Measurements from ENCODE around the gene BIRC3.
"Not testable (repeated sequence)": the region's sequence is repeated elsewhere in the genome, so short reads cannot be mapped to it uniquely, and the experiment has no call there.

BIRC3 gene

DNA sequence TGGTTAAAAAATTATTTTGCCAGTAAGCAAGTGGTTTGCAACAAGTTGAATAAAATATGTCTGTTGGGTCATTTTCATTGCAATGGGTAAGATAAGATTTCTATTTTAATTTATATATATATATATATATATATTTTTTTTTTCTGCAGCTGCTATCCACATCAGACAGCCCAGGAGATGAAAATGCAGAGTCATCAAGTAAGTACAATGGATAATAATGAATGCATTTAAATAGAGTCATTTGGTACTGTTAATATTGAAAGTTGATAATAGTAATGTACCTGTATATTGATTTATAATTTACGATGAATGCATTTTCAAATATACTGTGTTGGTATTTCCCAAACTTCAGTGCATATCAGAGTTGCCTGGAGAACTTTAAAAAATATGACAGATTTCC is 11.5 kb downstream of the BIRC3 start:
- no peak for DNase-seq

DNA sequence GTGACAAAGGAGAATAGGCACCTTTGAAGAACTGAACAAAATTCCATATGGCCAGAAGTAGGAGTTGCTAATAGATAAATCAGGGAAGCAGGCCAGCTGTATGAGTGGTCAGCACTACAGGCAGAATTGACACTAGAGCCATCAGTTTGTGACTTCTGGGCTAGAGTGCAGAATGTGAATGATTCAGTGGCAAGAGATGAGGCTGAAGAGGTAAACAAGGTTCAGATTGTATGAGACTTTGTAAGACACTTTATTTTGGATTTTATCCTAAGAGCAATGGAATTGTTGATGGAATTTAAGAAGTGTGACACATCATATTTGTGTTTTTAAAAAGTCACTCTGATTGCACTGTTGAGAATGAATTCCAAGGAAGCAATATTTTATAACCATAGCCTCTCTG is 12.9 kb downstream of the BIRC3 start:
- no peak for DNase-seq

DNA sequence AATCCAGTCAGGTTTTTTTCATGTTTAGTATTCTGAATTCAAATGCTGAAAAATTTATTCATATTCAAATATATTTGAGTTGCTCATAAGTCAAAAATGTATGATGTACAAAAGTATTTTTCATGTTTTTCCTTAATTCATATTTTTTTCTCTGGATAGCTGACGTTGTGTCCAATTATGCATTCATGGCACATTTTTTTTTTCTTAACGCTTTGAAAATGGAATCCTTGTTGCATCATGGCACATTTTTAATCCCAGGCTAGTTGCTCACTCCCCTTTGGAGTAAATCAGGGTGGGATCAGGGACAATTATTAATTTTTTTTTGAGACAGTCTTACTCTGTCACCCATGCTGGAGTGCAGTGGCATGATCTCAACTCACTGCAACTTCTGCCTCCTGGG is 14.1 kb downstream of the BIRC3 start:
- no peak for DNase-seq

DNA sequence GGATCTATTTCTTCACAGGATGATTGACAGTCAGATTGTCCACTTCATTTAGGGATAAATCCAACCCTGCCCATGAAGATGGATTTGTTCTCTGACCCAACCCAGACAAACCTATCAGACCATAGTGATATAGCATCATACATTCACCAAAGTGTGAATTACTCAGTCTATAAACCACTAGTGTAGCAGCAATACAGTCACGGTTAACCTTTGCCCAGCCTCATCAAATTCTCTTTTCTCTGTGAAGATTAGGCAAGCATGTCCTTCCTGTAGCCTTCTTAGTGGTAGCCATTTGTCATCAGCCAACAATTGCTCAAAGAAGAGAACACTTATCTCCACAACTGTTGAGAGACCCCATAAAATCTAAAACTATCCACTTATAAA is 15.3 kb downstream of the BIRC3 start:
- no peak for DNase-seq

DNA sequence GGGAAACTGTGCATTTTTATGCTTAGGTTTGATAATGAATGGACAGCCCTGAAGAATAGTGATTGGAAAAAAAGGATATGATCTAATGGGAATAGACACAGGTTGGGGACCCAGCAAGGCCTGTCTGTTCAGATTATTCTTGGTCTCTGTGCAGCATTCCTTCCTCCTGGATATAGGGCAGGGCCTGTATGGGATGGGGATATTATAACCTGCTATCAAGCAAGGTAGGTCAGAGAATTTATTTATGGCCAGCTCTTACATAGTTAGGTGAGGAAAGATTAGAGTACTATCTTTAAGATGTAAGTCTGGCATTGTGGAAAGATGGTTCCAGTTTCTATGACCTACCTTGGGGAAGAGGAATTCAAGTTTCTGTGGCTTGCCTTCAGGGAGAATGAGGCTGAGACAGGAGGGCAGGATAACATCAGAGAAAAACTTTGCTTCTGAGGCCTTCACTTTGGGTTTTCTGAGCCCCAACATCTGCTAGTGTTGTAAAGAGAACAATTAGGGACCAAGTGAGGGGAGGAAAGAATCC is 21.3 kb downstream of the BIRC3 start:
- DNase-seq, result no peak

DNA sequence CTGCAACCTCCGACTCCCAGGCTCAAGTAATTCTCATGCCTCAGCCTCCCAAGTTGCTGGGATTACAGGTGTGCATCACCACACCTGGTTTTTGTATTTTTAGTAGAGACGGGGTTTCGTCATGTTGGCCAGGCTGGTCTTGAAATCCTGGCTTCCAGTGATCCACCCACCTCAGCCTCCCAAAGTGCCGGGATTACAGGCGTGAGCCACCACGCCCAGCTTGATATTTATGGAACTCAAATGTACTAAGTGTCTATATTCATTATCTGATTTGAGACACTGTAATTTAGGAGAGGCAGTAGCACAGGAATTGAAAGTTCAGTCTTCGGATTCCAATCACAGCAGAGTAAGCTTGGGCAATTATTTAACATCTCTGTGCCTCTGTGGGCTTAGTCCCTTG is 24.0 kb downstream of the BIRC3 start:
- DNase-seq, result not testable (repeated sequence)

DNA sequence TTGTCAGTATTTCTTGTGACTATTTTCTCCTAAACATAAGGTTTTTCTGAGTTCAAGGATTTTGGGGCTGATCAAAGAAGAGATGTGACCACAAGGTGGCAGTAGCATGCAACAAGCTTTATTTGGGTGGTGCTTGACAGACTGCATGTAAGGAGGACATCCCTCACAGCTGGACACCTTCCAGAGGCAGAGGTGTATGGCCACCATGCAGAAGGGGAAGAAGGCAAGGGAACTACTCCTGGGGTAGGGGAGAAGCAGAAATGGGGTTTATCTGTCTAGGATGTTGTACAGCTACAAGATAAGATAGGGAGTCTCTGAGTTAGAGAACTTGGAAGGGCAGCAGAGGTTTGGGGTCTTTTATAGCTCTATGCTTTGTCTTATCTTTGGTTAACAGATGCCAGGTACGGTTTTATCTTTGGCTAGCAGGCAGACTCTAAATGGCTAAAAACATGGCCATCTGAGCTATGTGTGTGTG is 24.6 kb downstream of the BIRC3 start:
- DNase-seq, result peak; percentile 51 to 81 (median 60)

DNA sequence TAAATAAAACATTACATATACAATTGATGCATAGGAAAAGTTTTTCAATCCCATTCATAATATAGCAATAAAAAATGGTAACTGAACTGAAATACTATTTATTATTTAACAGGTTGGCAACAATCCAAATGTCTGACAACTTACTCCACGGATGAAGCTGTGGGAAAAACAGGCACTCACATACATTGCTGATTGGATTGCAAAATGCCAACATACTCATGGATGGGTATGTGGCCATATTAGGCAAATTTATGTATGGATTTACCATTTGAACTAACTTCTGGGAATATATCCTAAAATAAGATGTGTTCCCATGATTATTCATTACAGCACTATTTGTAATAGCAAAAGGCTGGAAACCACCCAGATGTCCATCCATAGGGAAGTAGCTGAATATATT is 26.5 kb downstream of the BIRC3 start:
- no peak for DNase-seq

DNA sequence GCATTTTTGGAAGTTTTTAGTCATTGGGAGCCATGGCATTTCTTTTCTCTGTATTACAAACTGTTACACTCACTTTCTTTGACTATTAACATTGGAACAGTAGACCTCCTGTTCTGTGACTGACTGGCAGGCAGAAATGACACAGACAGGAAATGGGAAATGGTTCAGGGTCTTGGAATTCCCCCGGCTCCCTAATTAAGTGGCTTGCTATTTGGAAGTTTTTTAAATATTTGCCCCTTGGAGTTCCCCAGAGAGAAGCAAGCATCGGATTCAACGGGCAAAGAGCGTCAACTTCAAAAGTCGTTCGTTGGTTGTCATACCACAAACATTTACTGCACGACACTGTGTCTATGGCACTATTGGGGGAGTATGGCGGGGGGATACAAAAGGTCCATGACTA is 28.6 kb downstream of the BIRC3 start:
- DNase-seq, result no peak

DNA sequence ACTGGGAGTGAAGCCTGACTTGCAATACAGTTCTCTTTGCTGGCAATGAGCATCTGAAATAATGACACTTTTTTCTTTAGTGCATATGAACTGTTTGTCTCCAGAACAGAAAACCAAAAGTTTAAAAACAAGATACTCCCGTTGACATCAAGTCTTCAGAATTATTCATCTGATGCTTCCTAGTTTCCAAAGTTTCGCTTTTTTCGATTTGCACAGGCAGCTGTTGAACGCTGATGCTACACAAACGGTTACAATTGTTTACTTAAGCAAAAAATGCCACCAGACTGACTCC is 29.1 kb downstream of the BIRC3 start:
- DNase-seq, result no peak

DNA sequence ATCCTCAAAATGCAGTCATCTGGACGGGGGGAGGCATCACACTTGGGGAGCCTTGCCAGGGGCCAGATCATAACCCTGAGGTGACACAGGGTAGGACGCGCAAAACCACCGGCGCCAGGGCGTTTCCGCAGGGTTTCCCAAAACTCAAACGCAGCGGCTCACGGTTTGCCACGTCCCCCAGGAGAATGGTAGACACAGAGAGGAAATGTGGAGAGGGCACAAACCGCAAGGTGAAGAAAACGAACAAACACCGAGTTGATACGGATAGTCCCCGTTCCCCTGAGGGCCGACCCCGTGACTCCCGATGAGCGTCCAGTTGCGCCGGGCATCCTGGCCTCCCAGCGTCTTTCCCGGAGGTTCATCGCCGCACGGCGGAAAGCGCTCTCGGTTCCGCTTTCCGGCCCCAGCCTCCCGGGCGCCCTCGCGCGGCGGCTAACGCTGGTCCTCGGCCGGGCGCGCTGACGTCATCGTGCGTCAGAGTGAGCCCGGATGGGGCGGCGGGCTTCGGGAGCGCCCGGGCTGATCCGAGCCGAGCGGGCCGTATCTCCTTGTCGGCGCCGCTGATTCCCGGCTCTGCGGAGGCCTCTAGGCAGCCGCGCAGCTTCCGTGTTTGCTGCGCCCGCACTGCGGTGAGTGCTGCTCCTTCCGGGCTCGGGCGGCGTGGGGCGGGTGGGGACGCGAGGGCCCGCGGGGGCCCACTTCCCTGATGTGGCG is 29.6 kb downstream of the BIRC3 start, which contains the start of gene BIRC2:
BIRC2 (plus strand) TSS at position 467 of the 714 bp plus-strand sequence. CDS start 2,641 bp downstream, outside the sequence.
- peak; percentile 90 to 93 (median 92) for DNase-seq

DNA sequence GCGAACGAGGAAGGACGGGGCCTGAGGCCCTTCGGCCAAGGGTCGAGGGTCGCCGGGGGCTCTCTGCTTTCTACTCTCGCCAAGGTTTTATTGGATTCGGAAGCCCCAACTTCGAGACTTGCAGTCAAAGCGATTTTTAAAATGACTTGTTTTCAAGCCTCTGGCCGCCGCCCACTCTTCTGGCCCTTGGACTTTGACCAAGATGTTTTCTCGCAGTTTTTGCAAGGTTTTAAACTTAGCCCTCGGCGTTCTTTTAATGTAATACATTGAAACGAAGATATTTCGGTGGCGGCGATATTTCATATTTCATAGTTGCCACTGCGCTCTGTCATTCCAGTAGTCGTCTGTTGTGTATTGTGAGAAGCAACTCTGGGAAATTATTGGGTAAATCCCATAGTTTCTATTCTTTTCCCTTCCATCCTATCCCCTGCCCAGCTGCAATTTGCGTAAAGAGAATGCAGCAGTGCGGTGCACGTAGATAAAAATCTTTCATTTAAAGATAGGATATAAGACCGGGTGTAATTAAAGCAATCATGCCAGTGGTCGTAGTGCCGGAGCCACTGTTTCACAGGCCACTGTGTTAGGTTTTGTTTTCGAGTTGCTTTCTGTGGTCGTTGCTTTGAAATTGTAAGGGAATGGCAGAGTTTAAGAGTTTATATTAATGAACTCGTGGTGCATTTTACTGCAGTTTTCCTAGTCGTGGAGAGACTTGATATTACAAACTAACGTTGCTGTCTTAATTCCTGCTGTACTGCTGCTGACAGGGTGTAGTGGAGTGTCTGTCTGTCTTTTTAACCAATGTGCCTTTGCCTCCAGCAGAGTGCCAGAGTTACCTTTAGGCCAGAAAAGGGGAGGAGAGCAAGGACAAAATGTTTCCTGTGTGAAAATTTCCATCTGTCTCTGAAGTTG is 30.4 kb downstream of the BIRC3 start:
- peak; percentile 12 to 58 (median 24) for DNase-seq

DNA sequence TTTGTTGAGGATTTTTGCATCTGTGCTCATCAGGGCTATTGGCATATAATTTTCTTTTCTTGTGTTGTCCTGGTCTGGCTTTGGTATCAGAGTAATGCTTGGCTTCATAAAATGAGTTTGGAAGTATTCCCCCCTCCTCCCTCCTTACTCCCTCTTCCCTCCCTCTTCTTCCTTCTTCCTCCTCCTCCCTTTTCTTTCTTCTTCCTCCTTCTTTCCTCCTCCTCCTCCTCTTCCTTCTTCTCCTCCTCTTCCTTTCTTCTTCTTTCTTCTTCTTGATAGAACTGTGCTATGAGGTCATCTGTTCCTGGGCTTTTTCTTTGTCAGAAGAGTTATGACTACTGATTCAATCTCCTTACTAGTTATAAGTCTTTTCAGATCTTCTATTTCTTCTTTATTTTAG is 39.8 kb downstream of the BIRC3 start:
- DNase-seq, result no peak

DNA sequence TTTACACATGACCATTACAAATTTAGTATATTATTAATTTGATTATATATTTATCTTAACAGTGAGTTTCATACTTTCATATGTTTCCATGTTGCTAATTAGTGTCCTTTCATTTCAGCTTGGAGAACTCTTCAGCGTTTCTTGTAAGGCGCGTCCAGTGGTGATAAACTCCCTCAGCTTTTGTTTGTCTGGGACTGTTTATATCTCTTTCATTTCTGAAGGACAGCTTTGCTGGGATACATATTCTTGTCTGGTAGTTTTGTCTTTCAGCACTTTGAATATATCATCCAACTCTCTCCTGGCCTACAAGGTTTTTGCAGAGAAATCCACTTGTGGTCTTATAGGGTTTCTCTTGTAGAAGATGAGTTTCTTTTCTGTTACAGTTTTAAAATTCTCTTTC is 42.1 kb downstream of the BIRC3 start:
- no peak for DNase-seq

DNA sequence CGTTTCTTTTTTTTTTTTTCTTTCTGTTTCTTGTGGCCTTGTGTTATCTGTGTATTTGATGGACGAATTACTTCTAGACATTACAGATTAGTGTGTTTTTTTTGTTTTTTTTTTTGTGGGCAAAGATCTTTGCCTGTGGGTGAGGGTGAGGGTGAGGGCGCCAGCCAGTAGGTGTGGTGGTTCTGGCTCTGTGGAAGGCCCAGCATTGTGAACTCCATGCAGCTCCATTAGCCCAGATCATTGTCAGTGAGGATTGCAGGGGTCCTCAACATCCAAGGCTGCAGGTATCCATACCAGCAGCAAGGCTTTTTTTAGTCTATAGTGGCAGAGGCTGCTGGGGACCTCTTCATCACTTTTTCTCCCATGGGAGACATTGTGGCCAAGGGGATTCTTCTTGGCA is 43.4 kb downstream of the BIRC3 start:
- peak in 3 of 6 experiments; percentile 11 to 43 (median 28) for DNase-seq

DNA sequence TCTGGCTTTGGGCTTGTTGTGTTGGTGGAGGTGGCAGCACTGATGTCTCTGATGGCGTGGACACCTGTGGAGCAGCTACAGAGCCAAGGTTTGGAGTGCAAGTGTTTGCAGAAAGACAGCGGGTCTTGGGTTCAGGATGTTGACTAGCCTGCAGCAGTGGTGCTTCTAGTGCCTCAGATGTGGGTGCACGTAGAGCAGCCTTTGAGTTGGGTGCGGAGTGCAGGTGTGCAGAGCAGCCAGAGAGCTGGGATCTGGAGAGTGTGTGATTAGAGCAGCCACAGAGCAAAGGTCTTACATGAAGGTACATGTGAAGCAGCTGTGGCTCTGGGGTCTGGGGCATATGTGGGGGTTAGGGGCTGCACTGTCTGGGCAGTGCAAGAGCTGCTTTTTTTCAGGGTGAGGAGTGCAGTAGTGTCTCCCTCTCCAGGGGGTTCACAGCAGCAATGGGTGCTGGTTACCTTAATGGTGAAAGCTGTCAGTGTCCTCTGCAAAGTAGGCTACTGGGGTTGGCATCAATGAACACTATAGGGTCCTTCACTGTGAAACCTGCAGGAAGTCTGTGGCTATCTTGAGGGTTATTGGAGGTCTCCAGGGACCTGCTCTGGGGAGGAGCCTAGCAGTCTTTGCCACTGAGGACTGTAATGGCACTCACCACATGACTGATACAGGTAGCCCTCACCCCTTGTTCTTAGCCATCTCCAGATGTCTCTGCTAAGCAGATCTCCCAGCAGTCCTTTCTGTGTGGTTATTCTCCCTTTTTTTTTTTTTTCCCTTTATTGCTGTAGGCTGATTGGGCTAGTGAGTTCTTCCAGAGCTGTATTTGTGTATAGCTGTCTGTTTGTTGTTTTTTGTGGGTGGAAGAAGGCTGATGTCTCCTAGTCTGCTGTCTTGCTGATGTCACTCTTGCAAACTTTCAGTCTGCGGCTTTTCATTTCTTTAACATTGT is 44.1 kb downstream of the BIRC3 start:
- peak; percentile 40 to 76 (median 62) for DNase-seq

DNA sequence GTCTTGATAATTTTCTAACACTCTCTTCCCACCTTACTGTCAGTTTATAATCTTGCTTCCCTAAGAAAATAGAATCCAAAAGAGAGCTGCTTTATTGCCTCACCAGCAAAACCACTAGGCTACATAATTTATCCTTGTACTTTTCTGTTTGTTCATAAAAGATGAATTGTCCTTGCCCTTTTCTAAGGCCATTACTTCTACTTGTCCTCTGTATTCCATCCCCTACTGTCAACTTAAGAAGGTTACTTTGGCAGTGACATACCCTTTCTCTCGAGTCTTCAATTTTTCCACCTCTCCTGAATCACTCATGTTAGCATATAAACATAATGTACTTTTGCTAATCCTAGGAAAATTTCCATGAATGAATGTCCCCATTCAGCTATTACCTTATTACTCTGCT is 47.7 kb downstream of the BIRC3 start:
- DNase-seq, result no peak

DNA sequence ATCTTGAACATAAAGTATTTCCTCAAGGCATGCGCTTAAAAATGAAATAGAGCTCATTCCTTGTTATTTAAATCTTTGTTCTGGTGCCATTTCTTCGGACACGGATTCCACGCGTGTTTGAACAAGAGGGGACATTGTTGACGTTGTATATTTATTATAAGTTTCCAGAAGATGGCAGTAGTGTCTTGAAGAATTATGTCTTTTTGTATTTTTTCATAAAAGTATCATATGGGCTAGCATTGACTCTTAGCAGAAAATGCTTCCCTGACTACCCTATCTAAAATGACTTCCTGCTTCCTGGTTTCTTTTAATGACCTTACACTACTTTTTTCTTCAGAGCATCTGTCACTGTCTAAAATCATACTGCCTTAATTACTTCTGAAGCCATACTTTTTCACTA is 50.1 kb downstream of the BIRC3 start:
- peak in 3 of 6 experiments; percentile 43 to 61 (median 49) for DNase-seq

DNA sequence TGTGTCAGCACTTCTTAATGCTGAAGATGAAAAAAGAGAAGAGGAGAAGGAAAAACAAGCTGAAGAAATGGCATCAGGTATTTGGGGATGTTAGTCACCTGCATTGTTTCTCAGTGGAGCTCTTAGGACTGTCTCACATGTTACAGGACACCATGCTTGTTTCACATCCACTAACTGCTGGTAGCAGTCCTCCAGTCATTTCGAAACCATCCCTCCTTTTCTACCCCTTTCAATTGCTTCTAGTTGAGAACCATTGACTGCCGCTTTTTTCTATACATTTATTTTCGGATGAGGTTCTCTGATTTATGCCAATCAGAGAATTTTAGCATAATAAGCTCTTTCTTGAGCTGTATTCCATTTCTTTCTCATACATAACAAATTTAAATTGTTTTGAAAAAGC is 51.2 kb downstream of the BIRC3 start:
- DNase-seq, result no peak

DNA sequence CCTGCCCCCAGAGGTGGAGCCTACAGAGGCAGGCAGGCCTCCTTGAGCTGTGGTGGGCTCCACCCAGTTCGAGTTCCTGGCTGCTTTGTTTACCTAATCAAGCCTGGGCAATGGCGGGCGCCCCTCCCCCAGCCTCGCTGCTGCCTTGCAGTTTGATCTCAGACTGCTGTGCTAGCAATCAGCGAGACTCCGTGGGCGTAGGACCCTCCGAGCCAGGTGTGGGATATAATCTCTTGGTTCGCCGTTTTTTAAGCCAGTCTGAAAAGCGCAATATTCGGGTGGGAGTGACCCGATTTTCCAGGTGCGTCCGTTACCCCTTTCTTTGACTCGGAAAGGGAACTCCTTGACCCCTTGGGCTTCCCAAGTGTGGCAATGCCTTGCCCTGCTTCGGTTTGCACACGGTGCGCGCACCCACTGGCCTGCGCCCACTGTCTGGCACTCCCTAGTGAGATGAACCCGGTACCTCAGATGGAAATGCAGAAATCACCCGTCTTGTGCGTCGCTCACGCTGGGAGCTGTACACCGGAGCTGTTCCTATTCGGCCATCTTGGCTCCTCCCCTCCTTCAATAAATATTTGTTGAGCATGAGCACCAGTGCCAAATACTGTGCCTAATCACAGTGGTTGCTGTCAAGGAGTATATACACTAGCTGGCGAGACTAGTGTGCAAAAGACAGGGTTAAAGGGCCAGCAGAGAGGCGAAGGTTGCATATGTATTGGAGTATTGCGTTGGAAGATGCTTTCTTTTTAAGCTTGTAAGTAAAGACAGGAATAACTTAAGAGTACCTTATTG is 57.5 kb downstream of the BIRC3 start:
- DNase-seq, result peak in 1 of 6 experiments; percentile 13

DNA sequence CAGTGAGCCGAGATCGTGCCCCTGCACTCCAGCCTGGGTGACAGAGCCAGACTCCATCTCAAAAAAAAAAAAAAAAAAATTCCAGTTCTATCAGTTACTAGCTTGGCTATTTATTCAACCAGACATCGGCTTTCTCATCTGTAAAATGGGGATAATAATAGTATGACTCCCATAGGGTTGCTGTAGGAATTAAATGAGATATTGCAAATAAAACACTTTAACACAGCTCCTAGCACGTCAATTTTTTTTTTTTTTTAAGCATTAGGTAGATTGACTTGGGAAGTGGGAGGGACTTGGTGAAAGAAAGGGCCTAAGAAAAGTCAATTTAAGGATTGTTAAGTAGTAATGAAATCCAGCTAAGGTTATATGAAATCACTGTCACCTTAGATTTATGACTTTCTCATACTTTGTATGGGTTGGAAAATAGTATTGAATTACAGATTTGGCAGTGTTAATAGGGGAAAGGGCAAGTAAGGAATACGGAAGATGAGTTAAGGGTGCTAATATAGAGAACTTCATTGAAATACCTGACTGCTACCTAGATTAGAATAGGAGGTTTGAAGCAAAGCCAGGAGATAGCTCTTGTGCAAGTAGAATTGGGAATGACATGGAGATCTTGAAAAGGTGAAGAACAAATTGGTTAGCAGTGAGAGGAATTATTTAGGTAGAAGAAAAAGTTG is 58.6 kb downstream of the BIRC3 start:
- no peak for DNase-seq
